H7 (cell line): ENCODE measurements around the gene BTBD9. TPM values are rescaled to one million over a fixed set of nuclear protein-coding genes. Genes with fewer than 3 reads are reported as not detected.
"Not testable (repeated sequence)": the region's sequence is repeated elsewhere in the genome, so short reads cannot be mapped to it uniquely, and the experiment has no call there.

Experiments
- DNase-seq: peaks from one replicate; pipeline ENCODE4 v3.0.0; 2012
- H3K27me3 ChIP-seq: 2 replicates; pipeline ENCODE4 v1.6.0; 2011; ENCODE audit warnings: mild to moderate bottlenecking, low read length; ENCODE audit not compliant: control insufficient read depth, insufficient read depth
- H3K36me3 ChIP-seq: replicated peaks from 2 replicates; pipeline ENCODE4 v1.5.1; 2011; ENCODE audit warnings: low read length; ENCODE audit not compliant: control insufficient read depth, insufficient read depth
- H3K4me3 ChIP-seq: 2 replicates; pipeline ENCODE4 v1.5.1; 2011; ENCODE audit warnings: low read depth, mild to moderate bottlenecking, control low read depth, low read length, moderate library complexity; ENCODE audit not compliant: insufficient read depth
- total RNA-seq: library from RNA; depleted of rRNA; stranded (reverse); fragments of >200 nt; shearing (Covaris generic); gene quantifications from 2 replicates; pipeline ENCODE4 v1.2.3, GENCODE V29; 2014

BTBD9 gene
- total RNA-seq, 1 experiment from 2014 or later: 5.0 TPM

DNA sequence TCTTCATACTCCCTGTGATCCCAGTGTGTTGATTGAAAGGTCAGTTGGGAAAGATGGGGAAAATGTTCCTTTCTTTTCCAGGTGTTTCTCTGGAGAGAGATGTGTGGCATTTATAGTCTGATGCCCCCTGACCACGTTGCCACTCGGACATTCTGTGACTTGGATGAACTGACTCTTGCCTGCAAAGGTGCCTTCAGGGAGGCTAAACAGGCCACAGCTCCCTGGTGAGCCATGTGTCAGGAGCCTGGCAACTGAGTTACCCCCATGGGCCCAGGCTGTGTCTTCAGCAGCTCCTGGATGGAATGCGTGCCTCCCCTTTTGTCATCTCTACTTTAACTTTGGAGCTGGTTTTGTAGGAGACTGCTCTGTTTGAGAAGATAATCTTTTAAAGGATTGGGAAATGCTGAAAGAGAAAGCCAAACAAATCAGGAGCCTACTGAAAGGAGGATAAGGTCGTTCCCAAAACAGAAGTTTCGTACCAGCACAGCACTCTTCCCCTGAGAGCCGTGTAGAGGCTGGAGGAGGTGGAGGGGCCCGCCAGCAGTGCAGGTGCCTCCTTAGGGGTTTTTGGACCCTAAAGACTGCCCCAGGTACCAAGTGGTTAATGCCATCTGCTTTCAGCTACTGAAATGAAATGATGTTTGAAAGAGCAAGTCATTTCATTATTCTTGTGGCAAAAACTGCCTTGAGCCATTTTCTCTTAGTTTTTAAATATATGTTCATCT lies 497.4 kb downstream of the BTBD9 start:
- no peaks in the 10 kb centered on the region for H3K27me3 ChIP-seq
- no peaks in the 10 kb centered on the region for H3K36me3 ChIP-seq
- H3K4me3 ChIP-seq: no peak overlapping the region
- no peak for DNase-seq

DNA sequence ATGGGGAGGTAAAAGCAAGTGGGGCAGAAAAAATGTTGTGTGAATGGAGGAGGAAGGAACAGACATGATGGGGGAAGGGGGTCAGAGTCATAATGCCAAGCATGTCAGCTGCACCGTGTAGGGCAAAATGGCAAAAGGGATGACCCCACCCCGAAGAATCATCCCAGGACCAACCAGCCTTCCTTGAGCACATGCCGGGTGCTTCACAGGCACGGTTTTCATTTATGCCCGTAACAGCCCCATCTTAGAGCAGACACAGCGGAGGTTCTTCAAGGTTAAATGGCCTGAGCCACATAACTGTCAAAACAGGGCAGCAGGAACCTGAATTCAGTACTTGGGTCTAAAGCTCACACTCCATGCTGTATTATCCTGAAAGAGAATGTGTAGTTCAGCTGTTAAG lies 498.0 kb downstream of the BTBD9 start:
- no peaks in the 10 kb centered on the region for H3K36me3 ChIP-seq
- no peak for DNase-seq
- H3K4me3 ChIP-seq: no peak overlapping the region
- no peaks in the 10 kb centered on the region for H3K27me3 ChIP-seq

GRCh38 chr6:38141085-38141484 lies 498.6 kb downstream of the BTBD9 start:
- Histone ChIP-seq H3K4me3 (no peak overlapping the region), H3K36me3 (no peaks in the 10 kb centered on the region), H3K27me3 (no peaks in the 10 kb centered on the region)
- no peak for DNase-seq

DNA sequence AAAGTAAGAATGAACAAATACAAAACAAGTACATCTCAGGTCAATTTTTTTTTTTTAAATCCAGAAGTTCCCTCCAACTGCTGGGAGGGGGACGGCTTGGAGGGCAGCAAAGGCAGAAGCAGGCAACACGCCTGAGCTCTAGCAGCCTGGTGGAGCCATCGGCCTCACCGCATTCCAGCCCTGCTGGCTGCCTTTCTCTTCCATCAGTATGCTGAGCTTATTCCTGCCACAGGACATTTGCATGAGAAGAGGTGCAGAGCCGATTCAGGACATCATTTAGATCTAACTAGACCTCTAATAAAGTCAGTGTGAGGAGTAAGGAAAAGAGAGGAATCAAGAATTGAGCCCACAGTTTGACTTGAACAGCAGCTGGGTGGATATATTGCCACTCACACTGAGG lies 501.4 kb downstream of the BTBD9 start:
- peak; percentile 76 for DNase-seq
- H3K4me3 ChIP-seq: no peak overlapping the region
- H3K36me3 ChIP-seq: no peaks in the 10 kb centered on the region
- no peaks in the 10 kb centered on the region for H3K27me3 ChIP-seq

- DNase-seq: peak; percentile 79
- no peaks in the 10 kb centered on the region for H3K36me3 ChIP-seq
- H3K27me3 ChIP-seq: no peaks in the 10 kb centered on the region
- H3K4me3 ChIP-seq: no peak overlapping the region
These were observed 502.0 kb downstream of the BTBD9 start for GRCh38 chr6:38137608-38138265.

GRCh38 chr6:38136547-38136946 lies 503.2 kb downstream of the BTBD9 start:
- Histone ChIP-seq H3K36me3 (no peaks in the 10 kb centered on the region), H3K27me3 (no peaks in the 10 kb centered on the region), H3K4me3 (no peak overlapping the region)
- no peak for DNase-seq

DNA sequence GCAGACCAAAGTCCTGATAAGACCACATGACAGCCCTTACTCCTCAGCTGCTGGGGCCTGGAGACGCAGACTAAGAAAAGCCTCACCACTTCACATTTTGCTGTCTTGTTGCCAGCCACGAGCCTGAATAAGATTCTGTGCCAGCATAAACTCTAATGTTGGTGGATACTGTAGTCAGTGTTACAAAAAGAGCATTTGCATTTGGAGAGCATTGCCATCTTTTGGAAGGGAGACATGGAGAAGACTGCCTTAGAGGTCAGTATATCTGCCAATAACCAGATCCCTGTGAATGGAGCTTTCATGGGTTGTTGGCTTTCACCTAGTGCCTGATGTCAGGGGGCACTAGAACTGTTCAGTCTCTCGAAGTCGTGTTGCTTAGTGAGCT lies 505.0 kb downstream of the BTBD9 start:
- DNase-seq: no peak
- Histone ChIP-seq H3K36me3 (no peaks in the 10 kb centered on the region), H3K4me3 (no peak overlapping the region), H3K27me3 (no peaks in the 10 kb centered on the region)

- Histone ChIP-seq H3K36me3 (no peaks in the 10 kb centered on the region), H3K4me3 (no peak overlapping the region), H3K27me3 (no peaks in the 10 kb centered on the region)
- DNase-seq: no peak
These were observed 505.6 kb downstream of the BTBD9 start for GRCh38 chr6:38133932-38134703.

- Histone ChIP-seq H3K36me3 (no peaks in the 10 kb centered on the region), H3K27me3 (no peaks in the 10 kb centered on the region), H3K4me3 (no peak overlapping the region)
- DNase-seq: no peak
These were observed 508.2 kb downstream of the BTBD9 start for GRCh38 chr6:38131527-38131965.

DNA sequence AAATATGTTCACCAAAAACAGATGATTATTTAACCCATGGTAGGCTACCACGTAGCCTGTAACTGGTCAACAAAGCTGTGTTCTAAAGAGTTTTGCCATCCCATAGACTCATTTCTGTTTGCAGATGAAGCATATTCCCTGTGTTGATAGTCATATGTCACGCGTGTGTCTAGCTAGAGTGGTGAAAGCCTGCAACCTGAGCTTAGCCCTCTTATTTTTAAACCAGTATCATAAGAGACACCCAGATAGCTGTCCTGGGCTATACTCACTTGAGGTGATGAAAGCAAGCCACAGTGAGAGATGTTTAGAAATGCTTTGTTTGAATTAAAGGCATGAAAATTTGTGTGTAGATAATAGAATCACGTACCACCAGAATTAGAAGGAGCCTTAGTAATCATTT lies 512.4 kb downstream of the BTBD9 start:
- H3K27me3 ChIP-seq: no peaks in the 10 kb centered on the region
- DNase-seq: no peak
- no peak overlapping the region for H3K4me3 ChIP-seq
- no peaks in the 10 kb centered on the region for H3K36me3 ChIP-seq

DNA sequence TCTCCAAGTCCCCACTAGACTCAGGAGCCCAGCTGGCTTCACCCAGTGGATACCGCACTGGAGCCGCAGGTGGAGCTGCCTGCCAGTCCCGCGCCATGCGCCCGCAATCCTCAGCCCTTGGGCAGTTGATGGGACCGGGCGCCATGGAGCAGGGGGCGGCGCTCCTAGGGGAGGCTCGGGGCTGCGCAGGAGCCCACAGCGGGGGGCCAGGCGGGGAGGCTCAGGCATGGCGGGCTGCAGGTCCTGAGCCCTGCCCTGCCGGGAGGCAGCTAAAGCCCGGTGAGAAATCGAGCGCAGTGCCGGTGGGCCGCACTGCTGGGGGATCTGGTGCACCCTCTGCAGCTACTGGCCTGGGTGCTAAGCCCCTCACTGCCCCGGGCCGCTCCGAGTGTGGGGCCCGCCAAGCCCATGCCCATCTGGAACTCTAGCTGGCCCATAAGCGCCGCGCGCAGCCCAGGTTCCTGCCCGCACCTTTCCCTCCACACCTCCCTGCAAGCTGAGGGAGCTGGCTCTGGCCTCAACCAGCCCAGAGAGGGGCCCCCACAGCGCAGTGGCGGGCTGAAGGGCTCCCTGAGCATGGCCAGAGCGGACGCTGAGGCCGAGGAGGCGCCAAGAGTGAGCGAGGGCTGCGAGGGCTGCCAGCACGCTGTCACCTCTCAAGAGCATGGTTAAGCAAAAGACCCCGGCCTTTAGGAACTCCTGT lies 515.4 kb downstream of the BTBD9 start:
- not testable (repeated sequence) for H3K4me3 ChIP-seq, H3K27me3 ChIP-seq, DNase-seq, H3K36me3 ChIP-seq

DNA sequence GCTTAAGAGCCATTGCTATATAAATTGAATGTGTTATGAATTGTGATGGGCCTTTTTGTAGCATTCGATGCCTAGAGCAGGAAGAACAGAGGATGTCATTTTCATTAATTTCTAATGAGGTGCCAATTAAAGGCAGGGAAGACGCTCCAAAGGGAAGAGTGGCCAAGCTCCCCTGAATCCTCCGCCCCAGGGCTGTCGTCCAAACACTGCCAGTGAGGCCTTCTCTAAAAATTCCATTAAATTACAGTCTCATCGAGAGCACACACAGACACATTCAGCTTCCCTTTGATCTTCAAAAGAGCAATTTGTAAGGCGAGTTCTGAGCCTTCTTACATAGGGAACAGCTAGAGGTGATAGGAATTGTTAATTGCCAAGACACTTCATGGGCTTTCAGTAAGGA lies 520.2 kb downstream of the BTBD9 start:
- Histone ChIP-seq H3K36me3 (no peaks in the 10 kb centered on the region), H3K4me3 (no peak overlapping the region), H3K27me3 (no peaks in the 10 kb centered on the region)
- DNase-seq: no peak

DNA sequence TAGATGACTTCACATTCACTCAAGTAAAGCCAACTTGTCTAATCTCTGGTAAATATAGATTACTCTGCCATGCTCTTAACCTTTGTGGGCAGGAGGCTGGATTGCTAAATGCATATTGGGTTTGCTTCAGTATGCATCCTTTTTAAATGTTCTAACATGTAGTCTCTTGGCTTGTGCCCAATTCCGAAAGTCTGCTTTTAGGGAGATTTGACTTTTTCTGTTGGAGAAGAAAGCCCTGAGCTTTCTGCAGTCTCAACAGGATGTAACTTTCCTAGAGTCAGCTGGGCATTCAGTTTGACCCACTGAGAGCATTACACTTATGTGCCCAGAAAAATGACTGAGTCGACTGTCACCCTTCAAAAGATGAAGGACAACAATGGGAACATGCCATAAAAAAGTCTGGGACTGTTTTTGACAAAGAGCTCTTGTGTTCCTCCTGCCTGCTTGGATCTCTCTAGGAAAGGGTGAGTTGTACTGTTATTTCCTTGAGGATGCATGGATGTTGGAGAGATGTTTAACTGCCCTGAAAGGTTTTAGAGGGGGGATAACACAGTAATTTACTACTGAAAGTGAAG lies 520.9 kb downstream of the BTBD9 start:
- H3K4me3 ChIP-seq: no peak overlapping the region
- DNase-seq: no peak
- H3K36me3 ChIP-seq: no peaks in the 10 kb centered on the region
- no peaks in the 10 kb centered on the region for H3K27me3 ChIP-seq
